T-helper 2 cell treated with Interferon-gamma antibody and Interleukin-4, amounts not matched to agents 5 μg/mL and 100 μg/mL, for 36 hours (primary cell): ENCODE data around the gene PGBD5.

Experiments used
- DNase-seq: peaks from one replicate; pipeline ENCODE4 v3.0.0; 2021; ENCODE audit warnings: low spot score
- H3K27ac Mint-ChIP-seq: one replicate; pipeline ENCODE4 v1.8.0; 2021; ENCODE audit warnings: mild to moderate bottlenecking, mixed read lengths
- H3K27me3 Mint-ChIP-seq: one replicate; pipeline ENCODE4 v1.8.0; 2021; ENCODE audit warnings: low read depth, mixed read lengths
- H3K36me3 Mint-ChIP-seq: one replicate; pipeline ENCODE4 v1.8.0; 2021; ENCODE audit warnings: low read depth, mixed read lengths
- H3K4me1 Mint-ChIP-seq: one replicate; pipeline ENCODE4 v1.8.0; 2021; ENCODE audit warnings: low read depth, mixed read lengths
- H3K4me3 Mint-ChIP-seq: one replicate; pipeline ENCODE4 v1.8.0; 2022; ENCODE audit warnings: mild to moderate bottlenecking, moderate library complexity, mixed read lengths
- H3K9me3 Mint-ChIP-seq: one replicate; pipeline ENCODE4 v1.8.0; 2021; ENCODE audit warnings: mixed read lengths

PGBD5 gene

DNA sequence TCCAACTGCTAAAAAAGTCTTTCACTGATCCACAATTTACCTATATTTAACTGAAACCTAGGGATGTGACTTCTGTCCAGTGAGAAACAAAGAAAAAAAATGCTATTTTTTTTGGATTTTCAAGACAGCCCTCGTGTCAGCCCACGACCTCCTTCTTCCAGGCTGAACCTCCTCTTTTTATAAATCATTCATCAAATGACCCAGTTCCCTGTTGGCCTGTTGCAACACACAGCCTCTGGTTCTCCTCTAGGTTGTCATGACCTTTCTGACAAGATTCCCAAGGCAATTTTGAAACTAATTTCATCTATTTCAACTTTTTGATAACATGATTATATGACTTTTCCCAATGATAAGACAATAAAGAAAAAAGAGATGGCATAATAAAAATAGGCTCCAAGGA, 74.6 kb downstream of the PGBD5 start:
- no peak for DNase-seq
- no peaks in the 10 kb centered on the region for H3K36me3 Mint-ChIP-seq
- H3K4me3 Mint-ChIP-seq, result no peak overlapping the region
- no peaks in the 10 kb centered on the region for H3K4me1 Mint-ChIP-seq
- H3K27ac Mint-ChIP-seq, result no peak overlapping the region
- no peaks in the 10 kb centered on the region for H3K9me3 Mint-ChIP-seq
- peaks cover 3% of the 10 kb centered on the region for H3K27me3 Mint-ChIP-seq

DNA sequence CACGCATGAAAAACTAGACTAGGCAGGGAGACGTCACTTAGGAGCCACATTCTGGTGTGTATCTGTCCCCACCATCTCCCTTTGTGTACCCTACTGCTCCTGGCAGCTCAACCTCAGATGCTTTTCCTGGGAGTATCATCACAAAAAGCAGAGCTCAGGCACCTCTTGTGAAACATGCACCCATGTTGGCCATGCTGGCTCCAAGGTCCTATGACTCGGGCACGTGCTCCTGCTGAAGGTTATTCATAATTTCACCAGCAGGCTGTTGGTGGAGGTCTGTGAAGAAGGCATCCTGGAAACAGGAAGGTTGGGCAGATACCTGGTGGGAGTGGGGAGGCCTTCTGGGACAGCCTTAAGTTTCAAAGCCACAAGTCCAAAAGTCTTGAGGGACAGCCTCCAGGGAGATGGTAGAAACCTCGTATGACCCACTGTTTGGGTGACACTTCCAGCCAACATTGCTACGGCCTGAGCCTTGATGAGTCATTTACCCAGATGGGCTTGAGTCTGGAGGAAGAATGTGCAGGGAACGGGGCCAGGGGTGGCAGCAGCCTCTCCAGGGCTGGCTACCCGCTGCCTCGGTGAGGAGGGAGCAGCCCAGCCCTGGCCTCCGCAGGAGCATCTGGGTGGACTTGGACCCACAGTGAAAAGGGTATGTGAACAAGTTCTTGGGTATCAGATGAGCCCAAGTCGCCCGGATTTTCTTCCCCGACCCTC, 75.8 kb downstream of the PGBD5 start:
- no peak overlapping the region for H3K27ac Mint-ChIP-seq
- no peaks in the 10 kb centered on the region for H3K9me3 Mint-ChIP-seq
- peaks cover 3% of the 10 kb centered on the region for H3K27me3 Mint-ChIP-seq
- H3K4me3 Mint-ChIP-seq, result no peak overlapping the region
- no peaks in the 10 kb centered on the region for H3K4me1 Mint-ChIP-seq
- no peaks in the 10 kb centered on the region for H3K36me3 Mint-ChIP-seq
- DNase-seq, result no peak

DNA sequence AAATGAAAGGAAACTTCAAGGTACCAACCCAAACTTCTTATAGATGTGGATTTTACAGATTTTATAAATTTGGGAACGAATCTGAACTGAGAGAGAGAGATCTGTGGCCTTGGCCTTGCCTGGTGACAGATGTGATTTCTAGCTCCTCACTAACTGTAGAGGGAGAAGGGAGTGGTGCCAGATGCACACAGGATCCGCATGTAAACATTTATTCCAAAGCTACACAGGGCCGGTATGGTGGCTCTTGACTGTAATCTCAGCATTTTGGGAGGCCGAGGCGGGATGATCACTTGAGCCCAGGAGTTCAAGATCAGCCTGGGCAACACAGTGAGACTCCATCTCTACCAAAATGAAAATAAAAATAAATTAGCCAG, 77.1 kb downstream of the PGBD5 start:
- no peak for DNase-seq
- no peak overlapping the region for H3K4me3 Mint-ChIP-seq
- no peaks in the 10 kb centered on the region for H3K36me3 Mint-ChIP-seq
- no peaks in the 10 kb centered on the region for H3K9me3 Mint-ChIP-seq
- H3K27me3 Mint-ChIP-seq, result peaks cover 3% of the 10 kb centered on the region
- H3K27ac Mint-ChIP-seq, result no peak overlapping the region
- no peaks in the 10 kb centered on the region for H3K4me1 Mint-ChIP-seq

DNA sequence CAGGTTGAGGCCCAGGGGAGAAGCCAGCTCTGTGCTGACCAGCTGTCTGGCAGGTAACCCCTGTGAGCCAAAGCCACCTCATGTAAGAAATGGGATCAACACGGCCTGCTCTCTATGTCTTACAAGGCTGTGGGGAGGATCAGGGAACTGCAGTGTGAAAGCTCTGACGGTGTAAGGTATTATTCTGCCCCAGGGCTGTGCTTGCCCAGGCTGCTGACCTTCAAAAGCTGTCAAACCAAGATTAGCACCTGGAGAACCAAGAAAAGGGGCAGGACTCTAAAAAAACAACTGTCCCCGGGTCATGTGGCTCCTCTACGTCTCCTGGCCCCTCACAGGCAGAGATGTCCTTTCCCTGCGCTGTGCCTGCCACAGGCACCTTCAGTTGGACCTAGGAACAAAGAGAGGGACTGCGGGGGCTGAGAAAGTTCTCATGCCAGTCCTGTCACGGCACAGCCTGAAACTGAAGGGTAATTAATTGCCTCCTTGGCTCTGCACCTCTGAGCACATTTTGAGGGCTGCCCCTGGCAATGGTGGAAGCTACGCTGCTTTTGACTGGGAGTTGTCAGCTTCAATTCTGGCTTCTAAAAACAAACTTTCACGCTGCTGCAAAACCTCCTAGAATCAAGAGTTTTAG, 77.6 kb downstream of the PGBD5 start:
- no peaks in the 10 kb centered on the region for H3K9me3 Mint-ChIP-seq
- DNase-seq, result no peak
- no peaks in the 10 kb centered on the region for H3K36me3 Mint-ChIP-seq
- H3K4me3 Mint-ChIP-seq, result no peak overlapping the region
- no peak overlapping the region for H3K27ac Mint-ChIP-seq
- peaks cover 3% of the 10 kb centered on the region for H3K27me3 Mint-ChIP-seq
- H3K4me1 Mint-ChIP-seq, result no peaks in the 10 kb centered on the region

DNA sequence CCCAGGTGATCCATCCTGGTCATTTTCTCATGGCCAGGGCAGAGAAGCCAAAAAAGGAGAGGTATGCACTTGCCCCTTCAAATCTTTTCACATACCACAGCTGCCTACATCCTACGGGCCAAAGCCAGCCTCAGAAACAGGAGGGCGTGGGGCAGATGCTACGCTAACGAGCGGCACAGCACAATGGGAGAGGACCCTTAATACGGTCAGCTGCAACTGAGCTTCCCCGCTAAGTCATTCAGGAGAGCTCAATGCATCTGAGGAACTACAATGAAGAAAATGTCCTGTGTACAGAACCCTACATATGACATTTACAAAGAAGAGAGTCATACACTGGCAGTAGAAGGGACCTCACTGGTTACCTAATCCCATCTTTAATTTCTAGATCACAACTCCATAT, 78.2 kb downstream of the PGBD5 start:
- no peaks in the 10 kb centered on the region for H3K36me3 Mint-ChIP-seq
- no peaks in the 10 kb centered on the region for H3K9me3 Mint-ChIP-seq
- H3K27me3 Mint-ChIP-seq, result peaks cover 5% of the 10 kb centered on the region
- no peaks in the 10 kb centered on the region for H3K4me1 Mint-ChIP-seq
- no peak overlapping the region for H3K27ac Mint-ChIP-seq
- DNase-seq, result no peak
- no peak overlapping the region for H3K4me3 Mint-ChIP-seq

- no peaks in the 10 kb centered on the region for H3K36me3 Mint-ChIP-seq
- no peak overlapping the region for H3K27ac Mint-ChIP-seq
- H3K27me3 Mint-ChIP-seq, result peaks cover 8% of the 10 kb centered on the region
- no peak overlapping the region for H3K4me3 Mint-ChIP-seq
- DNase-seq, result no peak
- H3K4me1 Mint-ChIP-seq, result no peaks in the 10 kb centered on the region
- no peaks in the 10 kb centered on the region for H3K9me3 Mint-ChIP-seq
These were observed 80.8 kb downstream of the PGBD5 start for GRCh38 chr1:230345139-230345885.

GRCh38 chr1:230342699-230343098, 83.4 kb downstream of the PGBD5 start:
- H3K4me3 Mint-ChIP-seq, result no peak overlapping the region
- H3K36me3 Mint-ChIP-seq, result no peaks in the 10 kb centered on the region
- no peak for DNase-seq
- no peaks in the 10 kb centered on the region for H3K4me1 Mint-ChIP-seq
- peaks cover 8% of the 10 kb centered on the region for H3K27me3 Mint-ChIP-seq
- H3K27ac Mint-ChIP-seq, result no peak overlapping the region
- no peaks in the 10 kb centered on the region for H3K9me3 Mint-ChIP-seq

DNA sequence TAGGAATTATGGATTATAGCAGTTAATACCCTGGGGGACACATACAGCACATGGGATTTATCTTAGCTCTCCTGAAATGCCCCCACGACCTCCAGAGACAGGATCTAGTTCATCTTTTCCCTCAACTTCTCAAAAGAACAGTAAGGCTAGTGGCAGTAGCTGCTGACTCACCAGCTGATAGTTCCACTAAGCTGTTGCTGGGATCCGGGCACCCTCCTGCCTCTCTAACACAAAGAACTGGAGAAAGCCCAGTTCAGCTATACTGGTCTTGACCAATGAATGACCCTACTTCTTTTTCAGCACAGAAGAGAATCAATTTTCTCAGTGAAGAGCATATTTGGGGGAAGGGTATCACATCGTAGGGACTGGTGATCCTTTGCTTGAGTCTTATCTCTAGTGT, 84.1 kb downstream of the PGBD5 start:
- H3K27me3 Mint-ChIP-seq, result peaks cover 8% of the 10 kb centered on the region

GRCh38 chr1:230341162-230341546, 85.0 kb downstream of the PGBD5 start:
- Mint-ChIP-seq H3K4me3 (no peak overlapping the region), H3K27ac (no peak overlapping the region), H3K4me1 (no peaks in the 10 kb centered on the region), H3K9me3 (no peaks in the 10 kb centered on the region), H3K36me3 (no peaks in the 10 kb centered on the region), H3K27me3 (peaks cover 8% of the 10 kb centered on the region)
- DNase-seq, result no peak

More for the DNA sequence above, 84.1 kb downstream of the PGBD5 start:
- Mint-ChIP-seq H3K9me3 (no peaks in the 10 kb centered on the region), H3K4me3 (no peak overlapping the region), H3K36me3 (no peaks in the 10 kb centered on the region), H3K4me1 (no peaks in the 10 kb centered on the region), H3K27ac (no peak overlapping the region)
- no peak for DNase-seq

- Mint-ChIP-seq H3K36me3 (no peaks in the 10 kb centered on the region), H3K4me1 (no peaks in the 10 kb centered on the region), H3K4me3 (no peak overlapping the region), H3K9me3 (no peaks in the 10 kb centered on the region), H3K27ac (no peak overlapping the region), H3K27me3 (peaks cover 8% of the 10 kb centered on the region)
- no peak for DNase-seq
These were observed 85.5 kb downstream of the PGBD5 start for GRCh38 chr1:230340526-230341161.

- Mint-ChIP-seq H3K27ac (no peak overlapping the region), H3K4me3 (no peak overlapping the region), H3K36me3 (no peaks in the 10 kb centered on the region), H3K9me3 (no peaks in the 10 kb centered on the region), H3K27me3 (peaks cover 8% of the 10 kb centered on the region), H3K4me1 (no peaks in the 10 kb centered on the region)
- no peak for DNase-seq
These were observed 87.1 kb downstream of the PGBD5 start for GRCh38 chr1:230339033-230339432.

DNA sequence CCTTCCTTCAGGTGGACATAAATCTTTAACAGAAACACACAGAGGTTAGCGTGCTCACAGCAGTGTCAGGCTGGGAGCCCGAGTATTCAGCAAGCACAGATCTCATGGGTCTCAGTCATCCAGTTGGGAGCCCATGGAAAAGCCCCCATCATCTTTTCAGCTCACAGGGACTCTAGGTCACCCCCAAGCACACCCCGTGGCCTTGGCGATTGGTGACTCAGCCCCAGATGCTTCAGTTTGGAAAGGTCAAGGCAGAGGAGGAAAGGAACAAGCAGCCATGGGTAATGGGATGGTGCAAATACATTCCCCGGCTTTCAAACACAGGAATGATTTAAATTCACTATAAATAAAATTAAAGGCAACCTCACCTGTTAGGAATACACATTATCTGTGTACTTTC, 88.9 kb downstream of the PGBD5 start:
- no peak for DNase-seq
- no peaks in the 10 kb centered on the region for H3K4me1 Mint-ChIP-seq
- no peak overlapping the region for H3K4me3 Mint-ChIP-seq
- H3K9me3 Mint-ChIP-seq, result no peaks in the 10 kb centered on the region
- H3K27ac Mint-ChIP-seq, result no peak overlapping the region
- H3K27me3 Mint-ChIP-seq, result peaks cover 6% of the 10 kb centered on the region
- H3K36me3 Mint-ChIP-seq, result no peaks in the 10 kb centered on the region

DNA sequence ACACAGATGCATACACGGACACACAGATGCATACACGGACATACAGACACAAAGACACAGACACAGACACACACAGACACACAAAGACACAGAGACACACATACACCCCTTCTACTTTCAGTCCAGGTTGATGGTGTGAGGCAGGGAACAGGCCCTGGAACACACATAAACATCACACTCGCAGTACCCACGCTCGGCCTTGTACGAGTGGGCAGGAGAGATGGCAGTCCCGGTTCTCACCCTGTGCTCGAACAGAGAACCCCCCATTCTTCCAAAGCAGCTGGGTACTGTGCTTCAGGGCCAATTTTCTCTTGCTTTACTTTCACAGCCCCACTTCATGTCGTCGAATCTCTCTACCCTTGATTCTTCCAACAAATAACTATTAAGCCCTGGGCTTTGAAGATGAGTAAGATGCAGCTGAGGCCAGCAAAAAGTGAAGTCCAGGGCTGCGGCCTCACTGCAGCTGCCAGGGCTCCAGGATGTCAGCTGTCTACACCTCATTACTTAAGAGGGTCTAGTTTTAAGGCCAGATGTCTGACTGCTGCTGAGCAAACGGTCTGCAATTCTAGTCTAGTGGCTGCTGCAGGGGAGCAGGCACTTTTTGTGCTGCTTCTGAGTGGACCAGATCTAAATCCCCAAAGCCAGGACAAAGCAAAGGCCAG, 90.1 kb downstream of the PGBD5 start:
- peaks cover 3% of the 10 kb centered on the region for H3K27me3 Mint-ChIP-seq
- H3K9me3 Mint-ChIP-seq, result no peaks in the 10 kb centered on the region
- H3K27ac Mint-ChIP-seq, result no peak overlapping the region
- H3K36me3 Mint-ChIP-seq, result no peaks in the 10 kb centered on the region
- H3K4me1 Mint-ChIP-seq, result no peaks in the 10 kb centered on the region
- DNase-seq, result no peak
- no peak overlapping the region for H3K4me3 Mint-ChIP-seq

DNA sequence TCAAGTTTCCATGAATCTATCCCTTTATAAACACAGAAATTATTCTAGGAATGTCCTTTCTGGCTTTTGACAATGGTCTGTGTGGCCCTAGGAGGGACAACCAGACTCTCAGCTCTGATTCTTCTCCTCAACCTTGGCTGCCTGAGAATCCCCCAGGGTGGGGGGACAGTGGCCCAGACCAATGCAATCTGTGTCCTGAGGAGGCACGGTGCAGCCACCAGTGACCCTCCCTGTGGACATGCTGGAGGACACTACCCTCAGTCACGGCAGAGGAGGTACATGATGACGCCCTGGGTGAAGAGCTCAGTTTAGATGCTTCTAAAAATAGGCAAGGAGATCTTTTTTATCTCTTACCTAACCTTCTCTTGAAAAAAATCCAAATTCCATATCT, 91.7 kb downstream of the PGBD5 start:
- Mint-ChIP-seq H3K4me1 (no peaks in the 10 kb centered on the region), H3K36me3 (no peaks in the 10 kb centered on the region), H3K9me3 (no peaks in the 10 kb centered on the region), H3K4me3 (no peak overlapping the region), H3K27ac (no peak overlapping the region), H3K27me3 (peaks cover under 1% of the 10 kb centered on the region)
- no peak for DNase-seq
